ENCODE data around the gene MED12L. TPM values are rescaled to one million over a fixed set of nuclear protein-coding genes. Genes with fewer than 3 reads are reported as not detected.

The MED12L gene
- total RNA-seq, 1 donor from 2014 or later, result 0.29 TPM

GRCh38 chr3:151171145-151171757 is 85.8 kb downstream of the MED12L start:
- DNase-seq (ENCODE audit: extremely low read depth, low read depth, low spot score), result no peak

DNA sequence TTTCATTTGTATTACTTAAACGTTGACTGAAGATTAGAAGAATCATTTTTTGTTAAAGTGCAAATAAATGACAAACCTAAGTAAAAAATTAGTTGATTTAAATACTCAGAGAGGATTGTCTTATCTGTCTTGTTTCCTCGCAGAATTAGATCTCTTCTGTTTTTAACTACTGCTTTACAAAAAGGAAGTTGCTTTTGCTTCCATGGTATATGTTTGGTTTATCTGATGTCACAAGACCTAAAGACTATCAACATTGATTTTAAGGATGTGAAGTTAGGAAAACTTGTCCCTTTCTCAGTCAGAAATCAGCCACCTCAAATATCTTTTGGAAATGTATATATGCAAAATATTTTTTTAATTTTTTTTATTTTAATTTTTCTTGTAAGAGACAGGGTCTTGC is 88.9 kb downstream of the MED12L start:
- DNase-seq (ENCODE audit: extremely low read depth, low read depth, low spot score), result no peak

DNA sequence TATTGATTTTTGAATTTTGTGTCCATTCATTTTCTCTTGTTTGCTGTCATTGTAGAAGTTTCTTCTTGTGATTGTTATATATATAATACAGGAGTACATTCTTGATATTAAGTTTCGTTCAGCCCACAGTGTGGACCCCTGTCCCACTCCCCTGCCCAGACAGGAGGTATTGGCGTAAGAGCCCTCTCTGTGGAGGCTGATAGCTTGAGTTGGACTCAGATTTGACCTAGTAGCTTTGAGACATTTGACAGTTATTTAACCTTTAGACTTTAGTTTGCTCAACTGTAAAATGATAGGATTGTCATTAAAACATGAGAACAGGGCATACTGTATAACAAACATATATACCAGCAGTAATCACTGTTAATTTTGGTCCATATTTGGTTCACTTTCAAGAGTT is 90.5 kb downstream of the MED12L start:
- DNase-seq (ENCODE audit: extremely low read depth, low read depth, low spot score), result no peak

- no peak for DNase-seq (ENCODE audit: extremely low read depth, low read depth, low spot score)
Measured at GRCh38 chr3:151178208-151178845, 92.9 kb downstream of the MED12L start.

DNA sequence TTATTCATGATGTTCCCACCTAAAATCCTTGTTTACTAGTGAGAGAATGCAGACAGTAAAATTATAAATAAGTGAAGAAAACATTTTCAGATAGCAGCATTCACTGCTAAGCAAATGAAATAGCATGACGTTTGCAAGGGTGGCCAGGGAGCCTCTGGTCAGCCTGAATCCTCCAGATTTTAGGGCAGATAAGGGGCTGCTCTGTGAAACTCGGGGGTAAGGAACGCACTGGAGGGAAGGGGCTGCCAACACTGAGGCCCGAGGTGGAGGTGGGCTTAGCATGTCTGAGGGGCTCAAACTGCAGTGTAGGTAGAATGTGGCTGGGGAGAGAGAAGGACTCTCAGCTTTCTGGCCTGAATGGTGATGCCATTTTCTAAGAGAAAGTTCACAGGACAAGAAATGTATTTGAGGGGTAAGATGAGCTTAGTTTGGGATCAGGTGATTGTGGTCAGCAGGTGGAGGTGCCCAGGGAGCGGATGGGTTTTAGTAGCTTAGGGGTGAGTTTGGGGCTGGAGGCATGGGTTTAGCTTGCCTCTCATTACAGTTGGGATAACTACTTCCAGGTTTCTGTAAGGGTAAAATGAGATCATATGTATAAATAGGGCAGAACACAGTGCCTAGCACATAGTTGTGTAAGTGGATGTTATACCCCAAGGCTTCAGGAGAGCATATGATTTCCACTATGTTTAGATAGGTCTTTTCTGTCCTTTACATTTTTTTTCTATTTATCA is 97.0 kb downstream of the MED12L start:
- DNase-seq (ENCODE audit: extremely low read depth, low read depth, low spot score), result no peak

- DNase-seq (ENCODE audit: extremely low read depth, low read depth, low spot score), result no peak
Measured at GRCh38 chr3:151183265-151183671, 97.8 kb downstream of the MED12L start.

DNA sequence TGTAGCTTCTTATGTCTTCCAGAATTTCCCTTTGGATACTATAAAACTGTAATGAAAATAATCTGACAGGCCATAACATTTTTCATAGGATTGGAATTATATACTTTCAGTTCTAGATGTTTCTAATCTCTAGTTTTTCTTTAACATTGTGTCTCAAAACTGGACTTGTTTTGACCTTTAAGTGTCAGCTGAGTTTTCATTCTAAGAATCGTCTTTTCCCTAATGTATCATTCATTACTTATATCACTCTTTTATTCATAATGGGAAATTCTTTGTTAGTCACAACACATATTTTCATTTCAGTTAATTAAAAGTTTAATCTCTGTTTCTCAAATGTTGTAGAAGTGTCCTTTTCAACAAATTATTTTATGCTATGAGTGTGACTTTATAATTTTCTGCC is 105.6 kb downstream of the MED12L start:
- DNase-seq (ENCODE audit: extremely low read depth, low read depth, low spot score), result no peak

GRCh38 chr3:151192545-151192944 is 107.1 kb downstream of the MED12L start:
- DNase-seq (ENCODE audit: extremely low read depth, low read depth, low spot score), result no peak

GRCh38 chr3:151195826-151196225 is 110.4 kb downstream of the MED12L start:
- no peak for DNase-seq (ENCODE audit: extremely low read depth, low read depth, low spot score)

- no peak for DNase-seq (ENCODE audit: extremely low read depth, low read depth, low spot score)
Measured at GRCh38 chr3:151196434-151196833, 111.0 kb downstream of the MED12L start.

- no peak for DNase-seq (ENCODE audit: extremely low read depth, low read depth, low spot score)
Measured at GRCh38 chr3:151197228-151197627, 111.8 kb downstream of the MED12L start.

DNA sequence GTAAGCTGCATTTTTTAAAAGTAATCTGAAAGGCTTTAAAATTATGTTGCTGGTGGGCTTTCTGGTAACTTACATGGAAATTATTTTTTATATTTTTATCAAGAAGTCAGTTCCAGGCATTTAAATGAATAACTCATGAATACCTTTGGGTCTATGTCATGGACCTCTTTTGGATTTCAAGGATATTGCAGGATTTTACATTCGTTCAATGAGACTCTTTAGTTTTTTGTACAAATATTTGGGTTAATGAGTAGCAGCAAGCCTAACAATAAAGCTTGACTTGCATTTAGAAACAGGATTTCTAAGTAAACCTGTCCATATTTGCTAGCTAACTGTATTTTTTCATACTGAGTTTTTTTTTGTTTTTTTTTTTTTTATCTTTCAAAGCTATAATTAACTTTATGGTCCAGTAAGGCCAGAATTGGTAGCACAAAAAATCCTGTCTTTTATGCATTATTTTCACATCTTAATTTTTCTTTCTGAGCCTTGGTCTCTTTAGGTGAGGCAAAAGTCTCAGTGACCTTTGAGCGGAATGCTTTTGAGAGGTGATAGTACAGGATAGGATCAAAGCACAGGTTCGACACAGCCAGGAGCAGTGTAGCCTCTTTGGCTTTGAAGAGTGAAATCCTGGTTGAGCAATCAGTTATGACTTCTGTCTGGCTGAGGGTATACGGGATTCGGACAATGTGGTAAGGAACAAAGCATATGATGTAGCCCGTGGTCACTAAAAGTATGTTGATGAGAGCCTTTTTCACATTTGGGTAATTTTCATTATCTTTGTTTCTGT is 112.7 kb downstream of the MED12L start:
- no peak for DNase-seq (ENCODE audit: extremely low read depth, low read depth, low spot score)

- DNase-seq (ENCODE audit: extremely low read depth, low read depth, low spot score), result no peak
Measured at GRCh38 chr3:151198849-151199248, 113.4 kb downstream of the MED12L start.

DNA sequence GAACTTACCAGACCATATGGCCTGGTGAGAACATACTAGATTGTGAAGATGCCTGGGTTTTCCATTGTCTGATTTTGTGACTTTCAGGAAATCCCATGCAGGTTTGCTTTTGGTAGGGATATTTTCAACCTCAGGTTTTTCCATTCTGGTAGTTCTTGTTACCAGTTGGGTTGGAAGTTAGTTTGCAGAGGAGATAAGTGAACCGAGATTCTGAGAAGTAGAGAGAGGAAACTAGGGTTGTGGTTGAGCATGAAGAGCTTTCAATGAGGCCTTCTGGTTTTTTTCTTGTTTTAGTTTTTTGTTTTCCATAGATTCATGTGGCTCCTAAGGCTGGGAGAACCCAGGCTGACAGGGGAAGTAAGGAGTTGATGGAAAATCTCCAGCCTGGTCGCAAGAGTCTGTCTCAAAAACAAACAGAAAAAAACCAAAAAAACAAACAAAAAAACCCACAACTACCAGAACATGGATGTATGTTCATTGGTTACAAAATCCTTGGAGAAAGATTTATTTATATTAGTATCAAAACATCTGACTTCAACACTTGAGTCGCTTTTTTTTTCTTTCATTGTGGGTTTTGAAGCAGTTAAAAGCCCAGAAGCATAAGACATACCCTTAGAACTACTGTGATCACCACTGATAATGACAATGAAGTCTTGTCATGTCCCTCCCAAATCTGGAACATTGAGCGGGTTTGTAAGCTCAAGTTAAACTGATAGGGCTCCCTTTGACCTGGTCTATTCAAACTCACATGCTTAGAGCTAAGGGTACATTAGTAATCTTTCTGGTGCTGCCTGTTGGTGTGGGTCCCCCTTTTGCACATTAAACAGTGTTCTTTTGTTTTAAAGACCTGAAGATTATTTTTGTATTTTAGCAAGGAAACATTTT is 114.3 kb downstream of the MED12L start:
- DNase-seq (ENCODE audit: extremely low read depth, low read depth, low spot score), result no peak

- no peak for DNase-seq (ENCODE audit: extremely low read depth, low read depth, low spot score)
Measured at GRCh38 chr3:151200586-151200985, 115.1 kb downstream of the MED12L start.

DNA sequence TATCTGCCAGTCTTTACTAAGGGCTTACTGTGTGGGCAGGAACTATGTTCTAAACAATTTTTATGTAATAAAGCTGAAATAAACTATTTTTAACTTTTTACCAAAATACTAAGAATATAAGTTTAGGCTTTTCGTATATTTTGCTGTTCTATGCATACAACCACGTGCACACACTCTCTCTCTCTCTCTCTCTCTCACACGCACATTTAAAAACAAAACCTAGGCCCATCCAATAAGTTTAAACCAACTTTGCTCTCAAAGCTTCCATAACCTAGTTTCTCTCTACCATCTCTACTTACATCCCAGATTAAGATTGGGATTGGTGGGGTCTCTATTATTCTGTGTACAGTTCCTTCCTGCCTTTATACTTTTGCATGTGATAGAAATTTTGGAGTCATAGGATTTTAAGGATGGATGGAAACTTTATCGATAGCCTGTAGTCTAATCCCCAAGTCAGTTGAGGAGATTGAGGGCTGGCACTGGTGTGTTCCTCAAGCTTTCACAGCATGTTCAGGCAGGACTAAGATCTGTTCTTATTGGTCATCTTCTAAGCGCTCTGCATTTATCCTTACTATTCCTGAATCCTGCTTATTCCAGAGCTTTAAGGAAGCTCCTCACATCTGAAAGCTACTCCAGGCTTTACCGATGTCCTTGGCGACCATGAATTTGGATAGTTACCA is 115.7 kb downstream of the MED12L start:
- DNase-seq (ENCODE audit: extremely low read depth, low read depth, low spot score), result no peak

GRCh38 chr3:151203051-151203420 is 117.6 kb downstream of the MED12L start, which contains the start of gene GPR171:
Gene GPR171, minus strand, starts transcription at chr3:151203216. Its CDS starts 3,830 bp downstream, at chr3:151199386.
- DNase-seq (ENCODE audit: extremely low read depth, low read depth, low spot score), result no peak

DNA sequence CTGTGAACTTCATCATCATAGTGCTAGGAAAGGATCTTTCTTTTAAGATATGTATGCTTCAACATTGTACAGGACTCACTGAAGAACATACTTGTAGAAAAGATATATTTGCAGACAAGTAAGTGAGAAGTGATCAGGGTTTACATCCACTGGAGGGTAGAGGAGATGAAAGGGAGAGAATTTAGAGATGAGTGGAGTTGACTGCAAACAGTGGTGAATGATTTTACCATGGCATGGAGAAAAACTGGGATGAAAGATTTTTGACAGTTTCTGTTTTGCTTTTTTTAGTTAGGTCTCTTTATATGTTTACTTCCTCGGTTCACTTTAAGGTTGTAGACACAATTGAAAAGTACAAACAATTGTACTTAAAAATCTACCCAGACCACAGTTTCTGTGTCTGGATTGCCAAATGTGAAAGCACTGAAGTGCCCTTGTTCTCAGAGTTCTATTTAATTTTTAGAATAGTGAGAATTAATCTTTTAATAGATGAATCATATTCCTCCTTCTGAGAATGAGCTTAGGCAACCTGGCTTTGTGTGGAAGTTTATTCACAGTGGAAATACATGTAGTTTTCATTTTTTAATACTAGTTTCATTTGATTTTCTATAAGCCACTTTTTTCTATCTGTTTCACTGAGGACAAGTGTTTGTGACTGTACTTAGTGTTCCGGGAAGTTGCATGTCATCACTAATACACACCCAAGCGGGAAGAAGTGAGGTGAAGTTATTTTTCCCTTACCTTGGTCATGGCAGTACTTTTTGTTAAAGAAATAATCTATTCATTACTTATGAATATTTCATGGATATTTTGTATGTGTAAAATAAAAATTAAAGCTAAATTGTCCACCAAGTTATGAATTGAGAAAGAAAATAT is 119.3 kb downstream of the MED12L start:
- DNase-seq (ENCODE audit: extremely low read depth, low read depth, low spot score), result no peak

GRCh38 chr3:151205482-151205881 is 120.0 kb downstream of the MED12L start:
- no peak for DNase-seq (ENCODE audit: extremely low read depth, low read depth, low spot score)

Data from glomerular endothelial cell (primary cell).